ENCODE measurements around the gene TEDC1.
A peak's percentile ranks its signal among the peaks of the same experiment; 100 is the strongest.

The TEDC1 gene

DNA sequence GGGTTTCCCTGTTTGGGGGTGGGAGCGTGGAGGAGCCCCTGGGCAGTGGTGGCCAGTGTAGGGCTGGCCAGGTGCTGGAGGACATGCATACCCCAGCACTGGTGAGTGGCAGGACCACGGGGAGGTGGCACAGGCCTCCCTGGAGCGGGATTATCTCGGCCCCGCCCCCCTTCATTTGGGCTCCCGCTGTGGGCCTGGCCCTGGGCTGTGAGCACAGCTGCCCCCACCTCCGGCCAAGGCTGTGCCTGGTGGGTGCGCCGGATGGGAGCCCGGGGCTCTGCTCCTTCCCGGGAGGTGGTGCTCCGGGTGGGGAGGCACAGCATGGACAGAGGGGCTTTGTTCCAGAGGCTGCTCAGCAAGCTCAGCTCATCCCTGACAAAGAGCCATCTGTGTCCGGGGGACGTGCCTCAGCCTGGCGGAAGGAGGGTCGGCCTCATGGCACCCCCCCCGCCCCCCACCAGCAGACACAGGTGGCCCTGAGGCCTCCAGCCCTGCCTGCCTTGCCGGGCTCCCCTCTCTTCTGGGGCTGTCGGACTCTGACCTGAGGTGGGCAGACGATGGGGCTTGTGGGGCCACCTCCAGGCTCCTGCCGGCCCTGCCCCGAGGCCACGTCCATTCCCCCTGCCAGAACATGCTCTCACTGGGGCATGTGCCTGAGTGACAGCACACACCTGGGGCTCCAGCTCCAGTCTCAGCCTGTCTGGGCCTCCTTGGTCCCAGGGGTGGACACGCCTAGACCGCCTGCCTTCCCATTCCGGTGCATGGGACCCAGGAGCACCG lies 8.4 kb downstream of the TEDC1 start:
- H3K27me3 ChIP-seq: no peaks in the 10 kb centered on the region
- H3K36me3 ChIP-seq: peaks cover 0 to 35% (median 11%) of the 10 kb centered on the region in 11 experiments; a peak in 13 of 22 replicates
- peaks cover 0 to 23% (median 12%) of the 10 kb centered on the region in 10 experiments; a peak in 17 of 20 replicates for H3K4me1 ChIP-seq
- TF ChIP-seq Cebpa-rat (IDR thresholded peaks at IDR 0.05): no peak
- H3K4me2 ChIP-seq: no peak overlapping the region
- H3K9ac ChIP-seq: no peak overlapping the region
- peaks cover 0 to 71% (median 0%) of the 10 kb centered on the region in 11 experiments; a peak in 9 of 22 replicates for H4K20me1 ChIP-seq
- H3K9me3 ChIP-seq (replicated peaks in 1 of 11): no peaks in the 10 kb centered on the region
- H3K27ac ChIP-seq: no peak overlapping the region
- no peak overlapping the region for H3K4me3 ChIP-seq

DNA sequence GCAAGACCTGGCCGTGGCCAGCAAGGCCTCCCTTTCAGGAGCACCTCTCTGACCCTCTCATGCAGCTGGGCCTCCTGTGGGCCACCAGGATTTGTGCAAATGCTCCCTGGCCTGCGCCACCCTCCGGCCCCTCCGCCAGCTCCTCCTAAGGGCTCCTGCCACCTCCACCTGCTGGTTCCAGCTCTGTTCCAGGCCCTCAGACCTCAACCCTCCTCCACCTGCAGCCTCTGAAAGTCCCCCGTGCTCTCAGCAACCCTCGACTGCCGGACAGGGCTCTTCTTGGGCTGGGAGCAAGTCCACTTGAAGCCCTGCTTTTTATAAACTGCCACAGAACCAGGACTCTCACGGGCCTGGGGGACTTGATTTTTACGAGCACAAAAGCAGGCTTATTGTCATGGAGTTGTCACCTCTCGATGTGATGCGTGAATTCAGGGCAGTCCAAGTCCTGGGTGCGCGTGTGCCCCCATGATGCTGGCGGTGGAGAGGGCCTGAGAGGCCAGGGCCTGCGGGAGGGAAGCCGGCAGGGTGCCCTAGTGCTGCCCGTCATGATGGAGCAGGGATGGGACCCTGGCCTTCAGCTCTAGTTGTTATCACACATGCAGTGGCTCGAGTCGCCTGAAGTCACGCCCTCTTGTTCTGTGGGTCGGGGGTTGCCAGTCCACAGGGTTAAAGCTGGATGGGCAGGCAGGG lies 9.1 kb downstream of the TEDC1 start:
- no peak overlapping the region for H3K4me3 ChIP-seq
- no peaks in the 10 kb centered on the region for H3K9me3 ChIP-seq (replicated peaks in 1 of 11)
- no peak for TF ChIP-seq Cebpa-rat (IDR thresholded peaks at IDR 0.05)
- H3K4me2 ChIP-seq: no peak overlapping the region
- H4K20me1 ChIP-seq: peaks cover 0 to 64% (median 0%) of the 10 kb centered on the region in 11 experiments; a peak in 8 of 22 replicates
- no peaks in the 10 kb centered on the region; a peak in 1 of 22 replicates for H3K27me3 ChIP-seq
- peaks cover 0 to 32% (median 11%) of the 10 kb centered on the region in 11 experiments; a peak in 12 of 22 replicates for H3K36me3 ChIP-seq
- H3K27ac ChIP-seq: 0 out of 22 replicates have a peak overlapping the region, but pooled peaks of 1 of the 11 experiments have one; percentile 14
- peaks cover 0 to 30% (median 19%) of the 10 kb centered on the region in 10 experiments; a peak in 17 of 20 replicates for H3K4me1 ChIP-seq
- H3K9ac ChIP-seq: peak overlapping the region in 1 of 11 experiments; percentile 36; a peak in 2 of 22 replicates

DNA sequence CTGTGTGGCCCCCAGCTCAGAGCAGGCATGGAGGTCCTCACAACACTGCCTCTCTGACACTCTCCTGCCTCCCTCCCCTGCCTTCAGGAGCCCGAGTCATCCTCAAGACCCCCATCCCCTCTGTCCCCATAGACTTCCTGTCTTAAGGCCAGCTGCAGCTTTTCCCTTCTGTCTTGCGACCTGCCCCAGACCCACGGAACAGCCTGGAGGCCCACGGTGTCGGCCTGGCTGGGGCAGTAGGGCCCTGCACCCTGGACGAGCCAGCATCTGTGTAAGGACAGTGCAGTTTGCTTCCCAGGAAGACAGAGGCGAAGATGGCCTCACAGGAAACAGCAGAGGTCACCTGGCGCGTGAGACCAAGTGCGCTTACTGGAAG lies 9.7 kb downstream of the TEDC1 start:
- H3K9me3 ChIP-seq (replicated peaks in 1 of 11): no peaks in the 10 kb centered on the region
- H3K4me2 ChIP-seq: no peak overlapping the region
- H4K20me1 ChIP-seq: peaks cover 0 to 59% (median 0%) of the 10 kb centered on the region in 11 experiments; a peak in 7 of 22 replicates
- H3K27me3 ChIP-seq: no peaks in the 10 kb centered on the region; a peak in 1 of 22 replicates
- 0 out of 22 replicates have a peak overlapping the region, but pooled peaks of 1 of the 11 experiments have one; percentile 14 for H3K27ac ChIP-seq
- TF ChIP-seq Cebpa-rat (IDR thresholded peaks at IDR 0.05): no peak
- no peak overlapping the region for H3K4me3 ChIP-seq
- H3K4me1 ChIP-seq: peaks cover 0 to 32% (median 22%) of the 10 kb centered on the region in 10 experiments; a peak in 17 of 20 replicates
- H3K9ac ChIP-seq: peak overlapping the region in 1 of 11 experiments; percentile 36; a peak in 1 of 22 replicates
- peaks cover 0 to 32% (median 11%) of the 10 kb centered on the region in 11 experiments; a peak in 10 of 22 replicates for H3K36me3 ChIP-seq

DNA sequence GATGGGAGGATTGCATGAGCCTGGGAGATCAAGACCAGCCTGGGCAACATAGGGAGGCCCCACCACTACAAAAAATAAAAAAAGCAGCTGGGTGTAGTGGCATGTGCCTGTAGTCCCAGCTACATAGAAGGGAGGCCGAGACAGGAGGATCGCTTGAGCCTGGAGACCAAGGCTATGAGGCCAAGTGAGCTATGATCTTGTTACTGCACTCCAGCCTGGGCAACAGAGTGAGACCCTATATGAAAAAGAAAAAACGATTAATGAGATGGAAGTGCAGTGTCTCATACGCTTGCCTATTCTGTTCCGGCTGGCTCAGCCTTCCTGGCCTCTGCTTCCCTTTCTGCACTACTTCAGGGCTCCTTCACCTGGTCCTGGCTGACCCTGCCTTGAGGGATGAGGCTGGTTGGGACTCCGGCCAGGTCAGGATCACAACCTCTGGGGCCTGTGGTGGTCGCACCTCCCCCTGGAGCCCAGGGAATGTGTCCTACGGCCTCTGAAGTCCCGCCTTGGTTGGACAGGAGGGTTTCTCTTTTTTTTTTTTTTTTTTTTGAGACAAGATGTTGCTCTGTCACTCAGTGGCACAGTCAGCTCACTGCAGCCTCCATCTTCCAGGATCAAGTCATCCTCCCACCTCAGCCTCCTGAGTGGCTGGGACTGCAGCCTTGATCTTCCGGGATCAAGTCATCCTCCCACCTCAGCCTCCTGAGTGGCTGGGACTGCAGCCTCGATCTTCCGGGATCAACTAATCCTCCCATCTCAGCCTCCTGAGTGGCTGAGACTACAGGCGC lies 10.7 kb downstream of the TEDC1 start:
- H3K4me3 ChIP-seq: no peak overlapping the region
- no peak overlapping the region for H3K9ac ChIP-seq
- no peak for TF ChIP-seq Cebpa-rat (IDR thresholded peaks at IDR 0.05)
- H3K27ac ChIP-seq: no peak overlapping the region
- H3K27me3 ChIP-seq: no peaks in the 10 kb centered on the region; a peak in 1 of 22 replicates
- H4K20me1 ChIP-seq: peaks cover 0 to 54% (median 0%) of the 10 kb centered on the region in 11 experiments; a peak in 7 of 22 replicates
- H3K4me1 ChIP-seq: peaks cover 0 to 32% (median 22%) of the 10 kb centered on the region in 10 experiments; a peak in 17 of 20 replicates
- H3K9me3 ChIP-seq (replicated peaks in 1 of 11): no peaks in the 10 kb centered on the region
- H3K4me2 ChIP-seq: no peak overlapping the region
- H3K36me3 ChIP-seq: peaks cover 0 to 26% (median 11%) of the 10 kb centered on the region in 11 experiments; a peak in 10 of 22 replicates

DNA sequence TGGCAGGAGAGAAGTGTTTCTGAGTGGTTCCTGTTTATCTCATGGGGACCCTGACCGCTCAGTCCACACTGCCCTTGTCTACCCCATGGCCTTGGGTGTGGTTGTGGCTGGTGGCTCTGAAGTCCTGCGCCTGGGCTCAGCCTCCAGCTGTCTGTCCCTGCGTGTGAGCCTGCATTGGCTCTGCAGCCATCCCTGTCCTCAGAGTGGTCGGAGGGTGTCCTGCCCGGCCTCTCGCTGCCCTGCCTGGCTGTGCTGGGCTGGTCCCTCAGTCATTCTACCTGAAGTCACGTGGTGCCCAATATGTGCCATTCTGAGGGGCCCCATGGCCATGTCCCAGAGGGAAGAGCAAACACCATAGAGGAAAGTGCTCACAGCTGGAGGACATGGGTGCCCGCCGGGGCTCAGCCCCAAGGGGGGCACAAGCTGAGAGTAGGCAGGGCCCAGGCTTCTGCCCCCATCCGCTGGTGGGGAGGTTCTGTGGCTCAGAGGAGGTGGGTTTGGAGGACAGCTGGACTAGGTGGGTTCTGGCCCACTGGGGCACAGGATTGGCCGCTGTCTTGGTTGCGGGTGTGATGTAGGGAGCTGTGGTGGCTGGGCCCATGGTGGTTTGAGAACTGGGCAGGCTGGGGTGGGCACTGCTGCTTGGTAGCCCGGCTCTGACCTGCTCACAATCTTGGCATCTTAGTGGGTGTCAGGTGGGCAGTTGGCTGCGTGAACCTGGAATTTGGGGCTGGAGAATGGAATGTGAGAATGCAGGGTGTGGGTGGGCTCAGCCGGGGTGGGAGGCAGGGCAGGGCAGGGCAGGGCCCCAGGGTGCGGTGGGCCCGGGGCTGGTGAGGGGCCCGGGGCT lies 11.6 kb downstream of the TEDC1 start:
- H3K4me1 ChIP-seq: peaks cover 0 to 39% (median 24%) of the 10 kb centered on the region in 10 experiments; a peak in 17 of 20 replicates
- TF ChIP-seq Cebpa-rat (IDR thresholded peaks at IDR 0.05): no peak
- H3K36me3 ChIP-seq: peaks cover 0 to 18% (median 9%) of the 10 kb centered on the region in 11 experiments; a peak in 9 of 22 replicates
- no peaks in the 10 kb centered on the region for H3K9me3 ChIP-seq (replicated peaks in 1 of 11)
- H4K20me1 ChIP-seq: peaks cover 0 to 44% (median 0%) of the 10 kb centered on the region in 11 experiments; a peak in 5 of 22 replicates
- H3K4me3 ChIP-seq: no peak overlapping the region
- no peak overlapping the region for H3K27ac ChIP-seq
- H3K27me3 ChIP-seq: peaks cover 0 to 6% (median 0%) of the 10 kb centered on the region in 11 experiments; a peak in 5 of 22 replicates
- peak overlapping the region in 4 of 11 experiments; percentile 11 to 32 (median 19); a peak in 3 of 22 replicates for H3K4me2 ChIP-seq
- H3K9ac ChIP-seq: 0 out of 22 replicates have a peak overlapping the region, but pooled peaks of 3 of the 11 experiments have one; percentile 10 to 15 (median 14)

DNA sequence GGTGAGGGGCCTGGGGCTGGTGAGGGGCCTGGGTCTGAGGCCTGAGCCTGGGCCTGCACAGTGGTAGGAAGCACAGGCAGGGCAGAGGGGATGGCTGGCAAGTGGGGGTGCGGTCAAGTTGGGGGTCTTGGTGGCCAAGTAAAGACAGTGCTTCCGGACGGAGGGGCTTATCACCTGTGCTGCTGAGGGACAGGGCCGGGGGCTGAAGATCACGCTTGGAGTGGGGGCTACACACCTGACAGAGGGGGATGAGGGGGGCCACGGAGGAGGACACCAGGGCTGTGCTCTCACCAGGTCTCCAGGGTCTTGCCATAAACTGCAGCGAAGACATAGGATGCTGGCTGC lies 12.2 kb downstream of the TEDC1 start:
- no peak for TF ChIP-seq Cebpa-rat (IDR thresholded peaks at IDR 0.05)
- H3K27ac ChIP-seq: no peak overlapping the region
- H3K4me1 ChIP-seq: peaks cover 0 to 45% (median 30%) of the 10 kb centered on the region in 10 experiments; a peak in 17 of 20 replicates
- peak overlapping the region in 4 of 11 experiments; percentile 2 to 36 (median 16); a peak in 4 of 22 replicates for H3K4me2 ChIP-seq
- peaks cover 0 to 38% (median 0%) of the 10 kb centered on the region in 11 experiments; a peak in 5 of 22 replicates for H4K20me1 ChIP-seq
- peaks cover 0 to 14% (median 6%) of the 10 kb centered on the region in 11 experiments; a peak in 9 of 22 replicates for H3K36me3 ChIP-seq
- no peaks in the 10 kb centered on the region for H3K9me3 ChIP-seq (replicated peaks in 1 of 11)
- H3K4me3 ChIP-seq: no peak overlapping the region
- peaks cover 0 to 7% (median 0%) of the 10 kb centered on the region in 11 experiments; a peak in 5 of 22 replicates for H3K27me3 ChIP-seq
- H3K9ac ChIP-seq: no peak overlapping the region

DNA sequence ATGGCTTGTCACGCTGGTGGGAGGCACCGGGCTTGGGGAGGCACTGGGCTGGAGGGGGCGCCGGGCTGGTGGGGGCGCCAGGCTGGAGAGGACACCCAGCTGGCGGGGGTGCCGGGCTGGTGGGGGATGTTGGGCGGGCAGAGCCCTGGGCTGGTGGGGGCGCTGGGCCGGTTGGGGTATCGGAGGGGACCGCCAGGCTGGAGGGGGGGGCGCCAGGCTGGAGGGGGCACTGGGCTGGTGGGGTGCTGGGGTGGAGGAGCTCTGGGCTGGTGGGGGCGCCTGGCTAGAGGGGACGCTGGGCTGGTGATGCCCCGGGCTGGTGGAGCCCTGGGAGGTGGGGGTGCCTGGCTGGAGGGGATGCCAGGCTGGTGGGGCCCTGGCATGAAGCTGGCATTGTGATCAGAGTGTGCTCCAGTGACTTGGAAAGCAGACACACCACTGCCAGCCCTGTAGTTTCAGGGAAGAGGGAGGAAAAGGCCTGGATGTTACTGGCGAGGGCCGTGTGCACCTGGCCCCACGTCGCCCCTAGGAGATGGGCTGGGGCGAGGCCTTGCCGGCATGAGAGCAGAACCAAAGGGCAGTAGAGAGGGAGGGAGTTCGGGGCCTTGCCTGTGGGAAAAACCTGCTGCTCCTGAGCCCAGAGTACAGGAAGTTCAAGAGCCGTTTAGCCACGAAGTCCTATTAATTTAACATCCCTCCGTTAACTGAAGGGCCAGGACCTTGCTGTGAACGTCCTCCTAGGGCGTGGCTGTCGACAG lies 13.1 kb downstream of the TEDC1 start:
- Histone ChIP-seq H3K4me2 (peak overlapping the region; percentile 32 to 76 (median 57); a peak in 20 of 22 replicates), H3K9me3 (replicated peaks in 1 of 11) (no peaks in the 10 kb centered on the region), H3K4me1 (peaks cover 0 to 48% (median 33%) of the 10 kb centered on the region in 10 experiments; a peak in 17 of 20 replicates), H4K20me1 (peaks cover 0 to 30% (median 0%) of the 10 kb centered on the region in 11 experiments; a peak in 3 of 22 replicates), H3K4me3 (no peak overlapping the region), H3K9ac (peak overlapping the region in 6 of 11 experiments; percentile 11 to 62 (median 40); a peak in 8 of 22 replicates), H3K27ac (peak overlapping the region in 4 of 11 experiments; percentile 1 to 32 (median 14); a peak in 1 of 22 replicates), H3K27me3 (peaks cover 0 to 7% (median 0%) of the 10 kb centered on the region in 11 experiments; a peak in 5 of 22 replicates), H3K36me3 (peaks cover 0 to 7% (median 0%) of the 10 kb centered on the region in 11 experiments; a peak in 4 of 22 replicates)
- TF ChIP-seq Cebpa-rat (IDR thresholded peaks at IDR 0.05): no peak
